ENCODE data around the gene GCK.

GCK gene

DNA sequence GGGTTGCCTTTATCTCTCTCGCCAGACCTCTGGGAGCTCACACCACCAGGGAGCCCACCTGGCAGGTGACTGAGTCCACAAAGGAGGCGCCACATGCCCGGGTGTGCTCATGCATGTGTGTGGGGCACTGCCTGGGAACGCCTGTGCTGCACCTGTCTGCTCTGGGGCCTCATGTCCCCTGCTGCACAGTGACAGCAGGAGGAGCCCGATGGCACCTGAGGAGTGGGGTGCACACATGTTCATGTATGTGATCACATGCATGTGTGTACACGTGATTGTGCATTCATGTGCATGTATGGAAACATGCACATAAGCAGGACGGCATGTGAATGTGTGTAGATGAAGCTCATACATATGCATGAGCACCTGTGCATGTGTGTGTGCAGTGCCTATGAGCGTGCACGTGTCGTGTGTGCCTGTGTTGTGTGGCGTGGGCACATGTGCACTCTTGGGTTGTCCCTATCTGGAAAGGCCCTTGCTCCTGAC, 33.6 kb upstream of the GCK start:
- no peak for DNase-seq (ENCODE audit: low read depth)

DNA sequence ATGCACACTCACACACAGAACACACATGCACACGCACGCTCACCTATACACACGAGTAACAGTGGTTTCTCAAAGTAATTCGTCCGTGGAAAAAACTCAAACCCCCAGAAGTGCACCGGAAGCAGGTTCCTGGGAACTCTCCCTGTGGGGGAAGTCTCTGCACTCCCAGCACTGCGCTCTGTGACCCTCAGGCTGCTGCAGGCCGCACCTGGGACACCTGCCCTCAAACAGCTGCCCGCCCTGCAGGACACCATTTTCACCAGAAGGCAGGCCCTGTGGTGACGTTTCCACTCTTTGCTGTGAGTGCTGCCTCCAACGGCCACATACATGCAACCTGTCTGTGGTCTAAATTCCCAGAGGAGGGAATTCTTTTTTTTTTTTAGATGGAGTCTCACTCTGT, 32.8 kb upstream of the GCK start:
- no peak for DNase-seq (ENCODE audit: low read depth)

DNA sequence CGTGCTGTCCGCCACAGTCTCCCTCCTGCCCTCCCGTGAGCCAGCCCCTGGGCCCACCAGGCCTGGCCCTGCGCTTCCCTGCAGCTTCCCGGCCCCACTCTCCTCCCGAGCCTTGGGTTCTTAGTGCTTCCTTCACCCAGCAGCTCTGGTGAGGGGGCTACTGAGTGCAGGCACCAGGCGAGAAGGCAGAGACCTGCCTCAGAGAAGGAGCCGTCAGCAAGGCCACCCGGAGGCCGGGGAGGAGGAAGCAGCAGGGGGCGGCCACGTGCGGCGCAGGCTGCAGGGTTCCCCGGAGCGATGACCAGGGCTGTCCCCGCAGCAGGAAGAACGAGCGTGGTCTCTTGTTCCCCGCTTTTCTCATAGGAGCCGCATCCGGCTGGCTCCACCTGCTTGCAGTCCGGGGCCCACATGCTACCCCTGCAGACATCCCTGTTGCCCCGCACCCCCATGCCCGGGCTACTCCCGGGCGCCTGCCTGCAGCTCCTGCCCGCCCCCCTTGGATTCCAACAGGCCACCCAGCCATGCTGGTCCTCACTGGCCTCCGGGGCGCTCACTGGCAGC, 32.1 kb upstream of the GCK start:
- no peak for DNase-seq (ENCODE audit: low read depth)

DNA sequence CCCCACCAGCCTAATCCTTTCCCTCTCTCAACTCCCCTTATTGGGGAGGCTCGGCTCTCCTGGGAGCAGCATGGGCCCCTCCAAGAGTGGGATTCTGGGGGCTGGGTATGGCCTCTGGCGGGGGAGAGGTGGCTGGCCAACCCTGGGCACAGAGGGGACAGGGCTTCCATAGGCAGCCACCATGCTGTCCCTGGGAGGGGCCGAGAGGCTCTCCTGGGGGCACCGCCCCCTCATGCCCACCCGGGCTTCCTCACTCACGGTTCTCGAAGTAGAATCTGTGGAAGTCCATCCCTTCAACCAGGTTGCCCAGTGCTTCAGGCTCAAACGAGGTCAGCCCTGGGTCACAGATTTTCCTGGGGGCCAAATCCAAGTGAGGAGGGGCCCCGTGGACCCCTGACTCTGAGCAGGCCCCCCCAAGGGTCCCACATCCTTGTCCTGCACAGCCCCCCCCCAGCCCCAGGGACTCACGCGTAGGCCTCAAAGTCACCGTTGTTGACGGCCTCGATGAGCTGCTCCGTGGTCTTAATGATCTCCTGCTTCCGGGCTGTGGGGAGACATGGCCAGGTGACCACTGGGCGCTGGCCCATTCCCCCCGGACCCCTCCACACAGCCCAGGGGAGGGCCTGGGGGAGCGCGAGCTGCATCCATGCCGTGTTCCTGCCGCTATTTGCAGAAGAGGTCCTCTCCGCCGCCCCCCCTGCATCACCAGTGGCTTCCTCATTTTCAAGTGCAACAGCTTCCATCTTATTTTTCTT, 31.3 kb upstream of the GCK start:
- no peak for DNase-seq (ENCODE audit: low read depth)

DNA sequence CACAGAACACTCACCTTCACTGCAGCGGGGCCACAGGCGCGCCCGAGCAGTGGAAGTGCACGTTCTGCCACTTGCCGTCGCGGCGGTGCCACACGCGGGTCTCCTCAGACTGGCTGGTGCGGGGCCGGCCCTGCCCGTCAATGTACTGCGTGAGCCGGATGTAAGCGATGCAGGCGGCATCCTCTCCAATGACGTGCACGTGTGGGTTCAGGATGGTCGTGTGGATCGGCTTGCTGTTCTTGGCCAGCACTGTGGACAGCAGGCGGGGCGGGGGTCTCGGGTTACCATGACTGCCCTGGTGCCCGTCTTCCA, 30.8 kb upstream of the GCK start:
- DNase-seq (ENCODE audit: low read depth): no peak

DNA sequence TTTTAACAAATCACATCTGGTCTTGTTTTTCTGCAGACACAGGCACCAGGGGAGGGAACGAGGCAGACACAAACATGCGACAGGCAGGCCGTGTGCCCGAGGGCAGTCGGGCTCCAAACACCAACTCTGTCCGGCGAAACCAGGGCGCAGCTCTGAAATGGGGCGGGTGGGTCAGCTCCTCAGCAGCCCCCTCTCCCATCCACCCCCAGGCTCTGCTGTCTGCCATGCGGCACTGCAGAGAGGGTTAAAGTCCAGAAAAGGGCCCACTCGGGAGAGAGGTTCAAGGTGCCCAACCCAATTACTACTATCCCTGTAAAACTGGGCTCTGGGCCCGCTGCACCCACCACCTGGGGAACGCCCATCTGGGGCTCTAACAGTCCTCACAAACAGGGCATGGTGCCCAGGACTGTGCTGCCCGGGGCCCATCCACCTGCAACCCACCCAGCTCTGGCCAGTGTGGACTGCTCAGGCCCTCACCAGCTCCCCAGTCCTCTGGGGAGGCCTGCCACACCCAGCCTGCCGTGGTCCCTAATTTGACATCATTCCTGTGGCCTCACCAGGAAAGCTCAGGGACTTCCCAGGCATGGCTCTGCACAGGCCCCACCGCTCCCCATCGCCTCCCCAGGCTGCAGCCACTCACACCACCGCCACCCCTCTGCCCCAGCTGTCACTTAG, 30.3 kb upstream of the GCK start:
- no peak for DNase-seq (ENCODE audit: low read depth)

DNA sequence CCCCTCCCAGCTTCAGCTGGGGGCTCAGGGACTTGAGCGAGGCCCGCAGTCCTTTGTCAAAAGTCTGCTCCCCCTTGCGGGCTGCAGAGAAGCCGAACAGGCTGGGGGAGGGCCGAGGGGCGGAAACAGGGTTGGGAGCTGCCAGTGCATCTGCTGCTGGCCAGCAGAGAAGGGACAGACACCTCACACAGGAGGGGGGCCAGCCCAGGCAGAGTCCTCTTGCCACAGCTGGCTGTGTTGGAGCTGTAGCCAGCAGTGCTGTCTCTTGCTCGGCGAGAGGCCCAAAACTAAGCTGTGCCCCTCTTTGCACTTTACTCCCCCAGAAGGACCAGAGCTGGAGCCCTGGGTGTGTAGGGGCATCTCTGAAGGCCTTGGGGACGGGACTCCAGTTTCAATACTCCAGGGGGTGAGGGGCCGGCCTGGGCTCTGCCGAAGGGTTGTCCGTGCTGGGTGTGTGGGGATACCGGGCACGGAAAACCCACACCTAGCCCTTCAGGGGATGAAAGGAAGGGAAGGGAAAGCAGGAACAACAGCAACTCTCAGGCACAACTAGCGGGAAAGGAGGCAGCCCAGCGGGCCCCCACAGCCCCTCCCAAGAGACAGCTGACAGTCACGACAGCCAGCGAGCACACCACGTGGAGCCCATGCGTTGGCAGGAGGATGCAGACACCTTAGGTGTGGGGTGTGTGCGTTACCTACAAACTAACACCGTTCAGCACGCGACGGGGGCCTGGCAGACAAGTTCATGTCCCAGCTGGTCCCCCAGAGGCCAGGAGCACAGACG, 29.4 kb upstream of the GCK start:
- no peak for DNase-seq (ENCODE audit: low read depth)

DNA sequence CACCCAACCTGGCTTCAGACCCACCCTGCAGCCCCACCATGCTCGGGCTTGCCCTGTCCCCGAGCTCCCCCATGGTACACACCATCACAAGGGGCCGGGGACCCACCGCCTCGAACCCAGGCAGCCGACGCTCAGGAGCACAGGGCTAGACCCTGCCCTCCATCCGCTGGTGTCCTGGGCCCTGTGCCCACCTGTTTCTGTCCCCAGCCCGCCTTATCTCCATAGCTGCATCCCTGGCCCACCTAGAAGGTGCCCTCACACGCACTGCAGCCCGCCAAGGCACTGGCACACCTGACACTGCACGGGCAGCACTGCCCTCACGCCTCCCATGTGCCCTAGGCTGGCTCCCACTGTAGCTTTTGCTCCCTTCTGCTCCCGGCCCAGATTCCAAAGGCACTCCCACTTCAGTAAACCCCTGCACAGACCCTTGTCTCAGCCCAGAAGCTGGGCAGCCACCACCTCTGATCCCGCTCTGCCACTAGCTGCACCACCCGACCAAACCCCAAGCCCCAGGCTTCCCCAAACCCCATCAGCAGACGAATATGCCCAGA, 28.7 kb upstream of the GCK start:
- no peak for DNase-seq (ENCODE audit: low read depth)

DNA sequence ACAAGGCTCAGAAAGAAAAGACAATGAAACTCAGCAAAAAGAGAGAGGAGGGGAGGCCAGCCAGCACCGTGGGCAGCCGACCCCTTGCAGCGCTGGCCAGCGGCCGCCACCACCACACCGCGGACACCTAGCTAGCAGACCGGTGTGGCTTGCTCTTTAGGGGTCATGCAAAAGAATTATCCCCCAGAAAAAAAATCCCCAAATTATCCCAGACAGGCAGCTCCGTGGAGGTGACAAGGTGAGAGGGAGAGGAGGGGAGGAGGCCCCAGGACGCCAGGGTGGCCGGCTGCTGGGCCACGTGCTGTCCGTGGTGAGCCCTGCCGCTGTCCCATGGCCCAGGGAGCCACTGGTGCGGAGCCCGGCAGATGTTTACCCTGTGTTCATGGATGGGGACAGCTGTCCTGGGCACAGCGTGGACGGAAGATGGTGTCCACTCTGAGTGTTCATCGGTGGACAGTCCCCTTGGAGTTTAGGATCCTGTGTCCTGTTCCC, 28.0 kb upstream of the GCK start:
- no peak for DNase-seq (ENCODE audit: low read depth)

DNA sequence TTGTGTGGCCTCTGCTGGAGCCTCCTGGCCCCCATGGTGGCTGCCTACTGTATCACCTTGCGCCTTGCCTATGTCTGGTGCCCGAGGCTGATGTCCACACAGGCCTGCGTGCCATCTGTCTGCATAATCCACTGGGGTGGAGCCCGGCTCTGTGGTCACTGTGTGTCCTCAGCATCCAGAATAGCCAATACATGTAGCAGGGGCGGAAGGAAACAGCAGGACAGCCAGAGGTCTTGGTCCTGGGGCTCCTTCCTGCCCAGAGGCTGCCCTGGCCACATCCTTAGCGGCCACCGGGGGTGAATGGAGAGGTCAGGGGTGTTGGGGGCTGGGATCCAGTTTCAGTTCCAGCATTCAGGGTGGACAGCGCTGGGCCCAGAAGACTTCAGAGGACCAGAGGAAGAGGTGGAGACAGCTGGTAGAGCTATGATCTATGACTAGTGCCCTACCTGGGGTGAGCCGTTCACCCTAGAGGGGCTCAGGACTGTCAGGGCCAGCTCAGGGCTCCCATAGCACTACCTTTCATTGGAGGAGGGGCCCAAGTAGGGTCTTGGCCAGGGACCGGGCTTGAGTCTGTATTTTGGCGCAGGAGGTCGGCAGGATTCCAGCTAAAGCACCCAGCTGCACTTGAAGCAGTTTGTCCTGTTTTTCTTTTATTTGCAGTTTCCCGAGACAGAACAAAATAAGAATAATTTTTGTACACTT, 27.4 kb upstream of the GCK start:
- DNase-seq (ENCODE audit: low read depth): no peak

DNA sequence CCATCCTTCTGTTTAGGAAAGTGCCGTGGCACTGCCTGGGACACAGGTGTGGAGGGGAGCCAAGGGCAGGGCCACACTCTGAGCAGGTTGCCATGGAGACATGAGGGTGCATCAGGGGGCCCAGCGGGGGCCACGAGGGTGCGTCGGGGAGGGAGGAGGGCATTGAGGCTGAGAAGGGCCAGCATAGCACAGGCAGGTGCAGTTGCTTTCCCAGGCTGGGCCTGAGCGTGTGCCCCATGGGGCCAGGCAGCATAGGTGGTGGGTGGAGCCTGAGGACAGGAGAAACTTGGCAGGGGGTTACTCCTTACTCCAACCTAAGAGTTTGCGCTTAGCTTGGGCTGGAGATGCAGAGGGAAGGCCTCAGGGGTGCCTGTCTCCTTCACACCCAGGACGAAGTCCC, 26.8 kb upstream of the GCK start:
- no peak for DNase-seq (ENCODE audit: low read depth)

DNA sequence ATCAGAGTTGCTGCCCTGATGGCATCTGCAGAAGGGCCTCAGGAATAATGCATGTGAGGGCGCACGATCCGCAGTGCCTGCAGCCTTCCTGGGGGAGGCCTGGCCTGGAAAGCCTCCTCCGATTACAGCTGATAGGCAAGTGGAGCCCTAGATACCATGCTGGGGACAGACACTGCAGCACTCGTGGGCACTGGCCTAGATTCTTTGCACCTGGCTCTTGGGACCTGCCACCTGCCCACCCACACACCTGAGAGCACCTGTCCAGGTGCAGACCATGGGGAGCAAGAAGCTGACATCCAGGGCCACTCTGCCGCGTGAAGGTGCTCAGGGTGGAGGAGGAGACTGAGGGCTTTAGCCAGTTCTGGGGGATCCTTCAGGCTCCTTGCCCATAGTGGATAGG, 26.3 kb upstream of the GCK start:
- no peak for DNase-seq (ENCODE audit: low read depth)

DNA sequence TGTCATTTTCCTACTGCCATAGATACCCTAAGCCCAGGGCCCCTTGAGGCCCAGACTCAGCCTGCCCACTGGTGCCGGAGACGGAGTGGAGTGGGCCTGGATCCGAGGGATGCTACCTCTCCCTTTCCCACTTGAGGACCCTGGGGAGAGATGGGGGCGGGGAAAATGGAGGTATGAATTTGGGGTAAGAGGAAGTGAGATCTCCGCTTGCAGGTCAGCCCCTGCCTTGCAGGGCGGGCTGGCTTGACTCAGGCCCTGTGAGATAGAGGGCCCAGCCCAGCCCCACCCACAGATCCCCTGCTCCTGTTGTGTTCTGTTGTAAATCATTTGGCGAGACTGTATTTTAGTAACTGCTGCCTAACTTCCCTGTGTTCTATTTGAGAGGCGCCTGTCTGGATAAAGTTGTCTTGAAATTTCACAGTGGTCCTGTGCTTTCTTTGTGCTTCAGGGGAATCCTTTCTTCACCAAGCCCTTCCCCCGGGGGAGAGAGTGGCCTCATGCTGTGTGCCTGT, 24.7 kb upstream of the GCK start:
- DNase-seq (ENCODE audit: low read depth): no peak

DNA sequence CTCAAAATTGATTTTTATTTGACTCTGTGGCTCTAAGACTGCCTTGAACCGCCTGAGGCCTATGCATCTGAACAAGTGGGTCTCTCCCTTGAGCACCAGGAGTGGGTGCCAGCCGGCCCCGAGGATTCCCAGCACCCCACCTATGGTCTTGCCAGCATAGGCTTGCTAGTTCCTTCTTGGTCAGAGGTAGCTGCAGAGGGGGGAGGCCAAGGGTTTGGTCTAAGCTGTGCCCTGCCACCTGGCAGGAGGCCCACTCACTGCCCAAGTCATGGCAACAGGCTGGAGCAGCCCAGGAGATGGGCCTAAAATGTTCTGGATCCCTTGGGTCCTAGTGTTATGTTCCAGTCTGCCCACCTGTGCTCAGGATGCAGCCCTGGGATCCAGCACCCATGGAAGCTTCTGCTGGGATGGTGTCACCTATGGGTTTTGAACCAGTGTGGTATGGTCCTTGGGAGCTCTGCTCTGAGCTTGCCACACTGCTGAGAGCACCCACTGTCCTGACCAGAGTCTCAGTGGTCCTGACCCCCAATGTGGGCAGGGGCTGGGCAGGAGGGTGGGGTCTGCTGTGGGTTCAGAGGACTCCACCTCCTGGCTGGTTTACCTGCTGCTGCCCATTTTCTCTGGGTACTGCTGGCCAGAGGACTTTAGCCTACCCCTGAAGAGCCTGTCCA, 24.1 kb upstream of the GCK start:
- DNase-seq (ENCODE audit: low read depth): no peak

DNA sequence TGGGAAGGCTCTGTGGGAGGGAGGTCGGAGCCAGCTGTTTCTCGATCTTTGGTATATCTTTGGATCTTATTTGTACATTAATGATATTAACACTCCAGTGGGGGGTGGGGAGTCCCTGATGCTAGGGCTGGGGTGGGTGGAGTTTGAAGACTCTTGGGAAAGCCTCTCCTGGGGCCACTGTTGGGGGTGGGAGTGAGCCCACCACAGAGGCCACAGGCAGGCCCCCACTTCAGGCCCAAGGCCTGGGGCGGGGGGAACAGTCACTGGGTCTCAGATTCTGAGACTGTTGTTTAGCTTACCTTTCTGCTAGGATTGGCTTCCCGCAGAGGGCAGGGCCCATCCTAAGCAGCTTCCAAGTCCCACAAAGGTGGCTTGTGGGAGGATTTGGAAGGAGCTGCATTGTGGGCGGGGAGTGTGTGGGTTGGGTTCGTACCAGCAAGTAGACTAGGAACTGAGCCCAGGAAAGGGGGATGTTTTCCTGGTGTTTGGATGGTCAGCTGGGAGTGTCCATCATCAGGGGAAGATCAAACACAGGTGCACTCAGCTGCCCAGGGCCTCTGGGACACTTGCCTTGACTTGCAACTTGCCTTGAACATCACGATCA, 23.4 kb upstream of the GCK start:
- no peak for DNase-seq (ENCODE audit: low read depth)

DNA sequence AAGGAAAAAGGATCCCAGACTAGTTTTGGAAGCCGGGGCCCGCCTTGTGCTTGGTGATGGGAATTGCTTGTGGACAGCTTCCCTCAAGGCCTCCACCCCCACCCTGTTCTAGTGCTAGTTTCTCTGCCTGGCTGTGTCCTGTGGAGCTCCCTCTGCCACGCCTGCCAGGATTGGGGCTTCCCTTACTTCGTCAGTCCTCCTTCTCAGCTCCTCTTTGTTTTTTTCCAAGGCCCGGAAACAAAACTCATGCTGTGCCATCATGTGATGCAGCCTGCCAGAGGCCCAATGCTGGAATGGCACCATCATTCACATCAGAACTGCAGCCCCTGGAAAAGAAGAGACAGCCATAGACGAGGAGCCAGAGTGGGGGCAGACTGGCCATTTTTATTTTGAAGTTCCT, 22.8 kb upstream of the GCK start:
- DNase-seq (ENCODE audit: low read depth): no peak

DNA sequence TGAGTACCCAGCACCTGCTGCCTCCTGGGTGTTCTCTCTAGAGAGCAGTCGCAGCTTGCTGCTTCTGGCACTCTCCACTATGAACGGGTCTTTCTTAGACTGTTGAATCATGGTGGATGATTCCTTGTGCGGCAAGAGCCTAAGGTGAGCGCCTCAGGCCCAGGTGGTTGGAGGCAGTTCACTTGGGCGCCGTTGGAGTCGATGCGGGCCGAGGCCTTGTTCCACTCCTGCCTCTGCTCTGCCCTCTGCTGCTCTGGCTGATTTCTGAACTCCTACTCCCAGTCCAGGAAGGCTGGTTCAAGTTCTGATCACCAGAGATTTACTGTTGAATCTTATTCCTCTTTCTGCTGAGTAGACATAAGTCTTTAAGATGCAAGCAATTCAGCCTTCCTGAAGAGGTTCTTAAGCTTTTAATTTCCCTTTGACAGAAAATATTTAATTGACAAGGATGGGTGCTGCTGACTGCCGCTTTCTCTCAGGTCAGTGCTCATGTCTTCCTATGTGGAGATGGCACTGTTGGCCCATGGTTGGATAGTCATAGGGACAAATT, 22.0 kb upstream of the GCK start:
- DNase-seq (ENCODE audit: low read depth): no peak

DNA sequence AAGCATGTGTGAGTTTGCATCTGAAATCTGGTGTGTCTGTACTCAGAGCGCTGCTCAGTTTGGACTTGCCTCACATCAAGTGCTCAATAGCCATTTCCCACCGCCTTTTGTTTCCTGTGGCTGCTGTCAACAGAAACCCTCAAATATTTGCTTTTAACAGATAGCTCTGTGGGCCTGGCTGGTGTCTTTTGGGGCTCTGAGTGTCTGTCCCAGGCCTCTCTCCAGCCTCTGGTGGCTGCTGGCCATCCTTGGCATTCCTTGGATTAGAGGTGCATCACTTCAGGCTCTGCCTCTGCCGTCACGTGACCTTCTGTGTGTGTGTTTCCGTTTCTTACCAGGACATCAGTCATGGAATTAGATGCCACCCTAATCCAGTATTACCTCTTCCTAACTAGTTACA, 20.9 kb upstream of the GCK start:
- no peak for DNase-seq (ENCODE audit: low read depth)

DNA sequence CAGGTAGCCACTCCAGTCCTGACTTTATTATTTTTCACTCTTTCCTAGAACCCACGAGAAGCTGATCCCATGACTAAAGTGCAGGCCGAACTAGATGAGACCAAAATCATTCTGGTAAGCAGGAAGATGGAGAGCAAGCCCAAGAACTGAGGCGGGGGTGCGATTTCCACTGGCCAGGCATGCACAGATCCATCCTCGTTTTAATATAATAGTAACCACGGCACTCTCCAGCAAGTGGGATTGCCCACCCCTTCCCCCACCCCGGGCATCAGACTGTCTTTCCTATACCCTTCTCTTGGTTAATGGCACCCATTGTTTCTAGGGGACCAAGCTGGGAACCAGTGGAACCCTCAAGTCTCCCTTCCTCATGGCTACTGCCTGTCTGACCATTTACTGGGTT, 18.8 kb upstream of the GCK start:
- DNase-seq (ENCODE audit: low read depth): no peak

DNA sequence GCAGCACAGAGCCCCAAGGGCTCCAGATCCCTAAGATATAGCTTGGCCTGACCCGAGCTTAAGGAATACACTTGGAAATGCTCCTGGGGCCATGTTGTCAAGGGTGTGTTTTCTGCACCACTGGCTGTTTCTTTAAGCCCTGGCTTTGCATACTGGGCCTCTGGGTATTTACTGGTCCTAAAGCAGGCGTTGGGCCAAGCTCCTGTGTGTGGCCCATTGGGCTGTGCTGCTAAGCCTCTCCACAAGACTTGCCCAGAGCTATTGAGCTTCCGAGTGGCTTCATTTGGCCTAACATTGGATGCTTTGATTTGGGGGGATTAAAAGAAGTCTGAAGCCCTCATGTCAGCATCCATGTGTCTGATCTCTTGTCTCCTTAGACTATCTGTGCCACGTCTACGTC, 16.8 kb upstream of the GCK start:
- no peak for DNase-seq (ENCODE audit: low read depth)

Measured in HS-5 (cell line).